Activated CD4-positive, alpha-beta T cell treated with anti-CD3 and anti-CD28 coated beads, Interleukin-2, amount 50 U/mL, for 1 hour (primary cell): ENCODE results near the gene NSL1.
"Not testable (repeated sequence)": the region's sequence is repeated elsewhere in the genome, so short reads cannot be mapped to it uniquely, and the experiment has no call there.

Source experiments
- DNase-seq: peaks from one replicate; pipeline ENCODE4 v3.0.0-alpha.2; 2020

The NSL1 gene

DNA sequence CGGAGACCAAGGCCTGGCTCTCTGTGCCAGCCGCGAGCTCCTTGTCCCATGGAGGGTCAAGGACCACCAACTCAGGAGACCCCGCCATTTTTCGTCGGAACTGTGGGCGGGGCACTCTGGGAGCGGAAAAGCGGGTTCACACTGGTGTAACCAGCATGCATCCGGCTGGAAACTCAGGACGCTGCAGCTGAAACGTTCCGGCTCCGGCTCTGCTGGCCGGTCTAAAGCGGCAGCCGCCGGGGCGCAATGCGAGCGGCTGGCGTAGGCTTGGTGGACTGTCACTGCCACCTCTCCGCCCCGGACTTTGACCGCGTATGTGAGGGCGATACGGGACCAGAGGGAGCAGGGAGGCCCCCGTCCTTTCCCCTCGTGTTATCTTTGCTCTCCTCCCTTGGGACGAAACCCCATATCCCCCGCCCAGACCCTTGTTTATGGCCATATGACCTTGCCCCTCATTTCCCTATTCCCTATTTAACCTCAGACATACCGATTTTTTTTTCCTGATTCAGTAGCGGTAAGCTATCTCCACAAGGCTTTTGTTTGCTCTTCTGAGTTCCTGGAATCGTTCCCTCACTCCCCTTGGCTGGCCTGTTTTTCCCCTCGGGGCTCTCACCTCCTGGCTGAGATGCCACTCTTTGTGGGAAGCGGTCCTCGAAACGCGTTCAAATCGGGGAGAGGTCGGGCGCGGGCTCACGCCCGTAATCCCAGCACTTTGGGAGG lies at the start of gene NSL1, which contains the start of gene TATDN3:
NSL1 (minus strand) TSS at position 102 of the 720 bp plus-strand sequence; CDS start at position 88, 14 bp downstream.
TATDN3 (plus strand) TSS at position 219 of the 720 bp plus-strand sequence; CDS start at position 247, 28 bp downstream.
- peak; percentile 93 for DNase-seq

GRCh38 chr1:212838145-212838544 lies 46.6 kb upstream of the NSL1 start:
- no peak for DNase-seq

- DNase-seq, result not testable (repeated sequence)
These were observed 41.9 kb upstream of the NSL1 start for GRCh38 chr1:212833211-212834207.

- no peak for DNase-seq
These were observed 36.8 kb upstream of the NSL1 start for GRCh38 chr1:212828395-212828794.

GRCh38 chr1:212827831-212828278 lies 36.3 kb upstream of the NSL1 start:
- no peak for DNase-seq

DNA sequence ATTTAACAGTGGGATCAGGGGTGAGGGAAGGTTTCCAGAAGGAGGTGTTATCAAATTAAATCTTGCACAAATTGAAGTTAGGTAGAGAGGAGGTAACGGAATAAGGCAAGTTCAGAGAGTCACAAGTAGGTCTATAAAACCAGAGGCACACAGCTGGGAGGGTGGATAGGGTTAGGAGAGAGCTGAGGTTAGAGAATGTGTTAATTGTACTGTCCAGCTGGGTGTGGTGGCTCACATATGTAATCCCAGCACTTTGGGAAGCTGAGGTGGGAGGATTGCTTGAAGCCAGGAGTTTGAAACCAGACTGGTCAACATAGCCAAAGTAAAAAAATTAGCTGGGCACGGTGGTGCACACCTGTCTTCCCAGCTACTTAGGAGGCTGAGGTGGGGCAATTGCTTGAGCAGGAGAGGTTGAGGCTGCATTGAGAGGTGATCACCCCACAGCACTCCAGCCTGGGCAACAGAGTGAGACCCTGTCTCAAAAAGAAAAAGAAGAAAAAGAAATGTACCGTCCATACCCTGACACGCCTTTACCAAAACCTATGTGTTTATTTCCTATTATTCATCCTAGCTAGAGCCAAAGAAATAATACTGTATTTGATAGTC lies 35.7 kb upstream of the NSL1 start:
- no peak for DNase-seq

- no peak for DNase-seq
These were observed 34.3 kb upstream of the NSL1 start for GRCh38 chr1:212825798-212826452.

DNA sequence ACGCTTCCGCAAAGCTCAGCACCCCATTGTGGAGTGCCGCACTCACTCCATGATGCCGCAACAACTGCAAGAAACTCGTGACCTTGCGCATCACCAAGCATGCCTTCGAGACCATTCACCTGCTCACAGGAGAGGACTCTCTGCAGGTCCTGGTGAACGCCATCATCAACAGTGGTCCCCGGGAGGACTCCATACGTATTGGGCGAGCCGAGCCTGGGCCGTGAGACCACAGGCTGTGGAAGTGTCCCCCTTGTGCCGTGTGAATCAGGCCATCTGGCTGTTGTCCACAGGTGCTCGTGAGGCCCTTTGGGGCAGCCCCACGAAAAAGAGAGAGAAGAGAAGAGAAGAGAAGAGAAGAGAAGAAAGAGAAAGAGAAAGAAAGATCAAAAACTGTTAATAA lies 32.6 kb upstream of the NSL1 start:
- no peak for DNase-seq

- no peak for DNase-seq
These were observed 31.4 kb upstream of the NSL1 start for GRCh38 chr1:212822956-212823355.

DNA sequence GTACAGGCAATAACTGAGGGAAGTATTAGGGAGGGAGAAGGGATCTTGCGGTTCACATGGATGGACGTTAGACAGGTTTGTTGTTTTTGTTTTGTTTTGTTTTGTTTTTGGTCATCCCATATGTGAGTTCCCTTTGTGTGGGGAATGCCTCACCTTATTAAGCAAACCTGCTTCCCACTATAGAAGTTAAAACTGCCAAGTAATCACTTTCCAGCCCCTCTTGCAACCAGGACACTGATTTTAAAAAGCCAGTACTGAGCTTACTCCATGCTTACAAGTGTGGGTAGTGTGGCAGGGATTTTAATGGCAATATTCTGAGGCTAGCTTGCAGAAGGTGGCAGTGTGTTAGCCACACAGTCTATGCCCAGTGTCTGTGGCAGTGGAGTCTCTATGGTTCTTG lies 29.4 kb upstream of the NSL1 start:
- DNase-seq, result no peak

DNA sequence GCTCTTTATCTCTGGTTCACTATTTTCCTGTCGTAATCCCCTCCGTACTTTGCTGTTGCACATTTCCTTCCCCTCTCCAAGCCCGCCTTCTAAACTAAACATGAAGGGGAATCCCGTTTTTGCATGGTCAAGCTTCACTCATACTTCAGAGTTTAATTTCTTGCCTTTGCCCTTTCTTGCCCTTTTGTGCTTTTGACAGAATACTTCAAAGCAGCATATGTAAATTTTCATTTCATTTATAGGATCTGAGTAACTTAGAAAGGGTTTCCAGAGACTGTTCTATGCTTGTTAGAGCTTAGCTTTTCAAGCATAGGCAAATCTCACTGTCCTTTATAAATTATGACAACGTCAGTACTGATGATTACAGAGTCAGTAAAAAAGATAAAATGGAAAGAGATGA lies 28.1 kb upstream of the NSL1 start:
- no peak for DNase-seq

GRCh38 chr1:212816567-212817278 lies 25.1 kb upstream of the NSL1 start:
- no peak for DNase-seq

DNA sequence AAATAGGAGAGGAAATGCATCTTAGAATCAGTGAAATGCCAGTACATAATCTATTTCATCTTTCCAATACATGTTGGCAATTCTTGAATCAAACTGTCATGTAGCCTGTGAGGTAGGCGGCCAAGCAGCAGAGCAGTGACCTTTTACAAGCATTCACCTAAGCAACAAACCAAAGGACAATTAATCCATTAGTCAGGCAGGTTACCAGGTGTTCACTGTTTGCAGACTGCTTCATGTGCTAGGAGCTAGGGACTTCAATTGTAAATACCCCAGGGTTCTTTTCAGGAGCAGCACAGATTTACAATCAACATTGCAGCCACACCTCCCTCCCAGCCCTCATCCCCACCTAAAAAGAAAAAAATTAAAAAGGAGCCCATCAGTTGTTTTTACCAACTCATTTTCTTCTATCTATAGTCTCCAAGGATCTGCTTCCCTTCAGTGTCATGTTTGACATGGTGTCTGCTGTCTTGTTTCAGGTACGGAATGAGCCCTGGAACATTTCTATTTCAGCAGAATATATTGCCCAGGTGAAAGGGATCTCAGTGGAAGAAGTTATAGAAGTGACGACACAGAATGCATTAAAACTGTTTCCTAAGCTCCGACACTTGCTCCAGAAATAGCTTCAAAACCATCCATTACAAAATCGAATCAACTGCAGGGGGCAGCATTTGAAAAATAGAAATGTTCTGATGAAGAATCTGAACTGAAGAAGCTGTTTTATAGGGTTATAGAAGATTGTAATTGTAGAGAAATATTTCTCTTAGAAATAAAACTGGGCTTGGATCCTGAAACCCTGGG lies 23.2 kb upstream of the NSL1 start:
- DNase-seq, result no peak

GRCh38 chr1:212805767-212806166 lies 14.2 kb upstream of the NSL1 start:
- DNase-seq, result no peak

DNA sequence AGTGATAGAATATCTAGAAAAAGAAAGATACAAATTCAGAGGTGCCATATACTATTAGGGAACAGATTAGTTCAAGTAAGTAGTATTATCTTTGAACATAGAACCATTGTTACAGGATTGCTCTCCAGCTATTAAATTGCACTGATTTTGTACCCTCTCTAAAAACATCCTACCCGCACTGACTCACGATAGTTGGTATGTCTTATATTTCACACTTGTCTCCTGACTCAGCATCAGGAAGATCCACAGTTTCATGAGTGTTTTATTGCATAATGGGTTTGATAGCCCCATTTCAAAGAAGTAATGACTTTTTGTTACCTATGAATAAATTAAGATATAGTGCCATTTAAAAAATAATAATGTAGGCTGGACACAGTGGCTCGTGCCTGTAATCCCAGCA lies 6.1 kb upstream of the NSL1 start:
- DNase-seq, result no peak

GRCh38 chr1:212794561-212795014 lies 3.0 kb upstream of the NSL1 start:
- DNase-seq, result no peak

DNA sequence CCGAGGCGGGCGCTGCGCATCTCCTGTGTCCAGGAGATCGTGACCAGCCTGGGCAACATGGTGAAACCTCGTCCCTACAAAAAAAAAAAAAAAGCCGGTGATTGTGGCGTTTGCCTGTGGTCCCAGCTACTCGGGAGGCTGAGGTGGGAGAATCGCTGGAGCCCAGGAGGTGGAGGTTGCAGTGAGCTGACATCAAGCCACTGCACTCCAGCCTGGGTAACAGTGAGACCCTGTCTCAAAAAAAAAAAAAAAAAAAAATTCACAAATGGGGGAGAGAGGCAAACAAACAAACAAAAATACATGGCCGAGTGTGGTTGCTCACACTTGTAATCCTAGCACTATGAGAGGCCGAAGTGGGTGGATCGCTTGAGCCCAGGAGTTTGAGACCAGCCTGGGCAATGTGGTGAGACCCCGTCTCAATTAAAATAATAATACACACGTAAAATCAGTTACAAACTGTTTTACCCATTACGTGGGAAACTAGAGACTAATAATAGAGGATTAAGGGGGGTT lies 875 bp upstream of the NSL1 start:
- DNase-seq, result no peak

GRCh38 chr1:212791261-212791675 lies 309 bp downstream of the NSL1 start:
- DNase-seq, result no peak

GRCh38 chr1:212785871-212786270 lies 5.7 kb downstream of the NSL1 start:
- DNase-seq, result no peak

- no peak for DNase-seq
These were observed 7.6 kb downstream of the NSL1 start for GRCh38 chr1:212783976-212784375.
